HEK293 (cell line): ENCODE results near the gene PDK3.

Experiments used
- CTCF ChIA-PET: fragments of 350-600 bp; formaldehyde crosslinking; extraction: SDS; loops from one replicate; lab custom pipeline; 2021; ENCODE audit warnings: antibody characterized with exemption; lab: Yijun Ruan, JAX
- POLR2A ChIA-PET: fragments of 300-600 bp; formaldehyde crosslinking; extraction: SDS; loops from one replicate; lab custom pipeline; 2020; ENCODE audit warnings: antibody characterized with exemption, inconsistent platforms; lab: Yijun Ruan, JAX
- H3K27ac ChIP-seq: fragments of 200-500 bp; sonication (Bioruptor generic); 2 replicates; pipeline ENCODE4 v1.5.1; 2014; ENCODE audit warnings: low read depth, low read length, control low read depth, inconsistent platforms; ENCODE audit errors: extremely low read depth
- H3K36me3 ChIP-seq, 2 experiments: fragments of 200-500 bp in 1 of 2; sonication (Bioruptor generic) in 1 of 2; 1 replicate in 1 of 2; 2 replicates in 1 of 2; pipeline ENCODE4 v1.5.1; 2014 to 2017; ENCODE audit warnings: inconsistent platforms in 2 of 2, low read length in 2 of 2; ENCODE audit not compliant: control insufficient read depth in 2 of 2, insufficient read depth in 1 of 2
- H3K4me1 ChIP-seq: fragments of 200-500 bp; sonication (Bioruptor generic); 2 replicates; pipeline ENCODE4 v1.5.1; 2014; ENCODE audit warnings: mild to moderate bottlenecking, low read length, inconsistent platforms; ENCODE audit not compliant: control insufficient read depth, insufficient read depth
- H3K4me3 ChIP-seq: 2 replicates; pipeline ENCODE4 v1.5.1; 2011; ENCODE audit warnings: low read depth, mild to moderate bottlenecking, control low read depth, low read length, moderate library complexity
- H3K9me3 ChIP-seq: fragments of 200-500 bp; sonication (Bioruptor generic); 2 replicates; pipeline ENCODE4 v1.5.1; 2014; ENCODE audit warnings: low read depth, low read length, inconsistent platforms; ENCODE audit not compliant: control insufficient read depth, insufficient read depth
- FEZF1 ChIP-seq: fragments of 450-650 bp; formaldehyde crosslinking; IDR thresholded peaks from 2 replicates; pipeline ENCODE4 v1.5.1; 2016; ENCODE audit warnings: missing biosample characterization, missing genetic modification characterization
- GLIS1 ChIP-seq: fragments of 450-650 bp; formaldehyde crosslinking; IDR thresholded peaks from 2 replicates; pipeline ENCODE4 v1.5.1; 2016; ENCODE audit warnings: missing biosample characterization, missing genetic modification characterization
- HOXA7 ChIP-seq: sonication (generic); formaldehyde crosslinking; IDR thresholded peaks from 2 replicates; pipeline ENCODE4 v1.8.1; 2022; ENCODE audit warnings: missing genetic modification reagents, borderline replicate concordance
- REPIN1 ChIP-seq: fragments of 450-650 bp; formaldehyde crosslinking; IDR thresholded peaks from 2 replicates; pipeline ENCODE4 v1.5.1; 2017; ENCODE audit warnings: missing biosample characterization, missing genetic modification characterization, low read depth
- ZBTB17 ChIP-seq: fragments of 450-650 bp; formaldehyde crosslinking; IDR thresholded peaks from 2 replicates; pipeline ENCODE4 v1.5.1; 2016; ENCODE audit warnings: missing biosample characterization, missing genetic modification characterization
- ZBTB20 ChIP-seq: fragments of 450-650 bp; formaldehyde crosslinking; IDR thresholded peaks from 2 replicates; pipeline ENCODE4 v1.5.1; 2016; ENCODE audit warnings: missing biosample characterization, missing genetic modification characterization
- ZBTB21 ChIP-seq: fragments of 450-650 bp; formaldehyde crosslinking; IDR thresholded peaks from 2 replicates; pipeline ENCODE4 v1.5.1; 2017; ENCODE audit warnings: missing biosample characterization, missing genetic modification characterization
- ZNF311 ChIP-seq: fragments of 450-650 bp; formaldehyde crosslinking; IDR thresholded peaks from 2 replicates; pipeline ENCODE4 v1.5.1; 2017; ENCODE audit warnings: missing biosample characterization, missing genetic modification characterization, borderline replicate concordance
- ZNF335 ChIP-seq: fragments of 450-650 bp; formaldehyde crosslinking; conservative IDR thresholded peaks from 2 replicates; pipeline ENCODE4 v1.5.1; 2016; ENCODE audit warnings: missing biosample characterization, missing genetic modification characterization
- ZNF548 ChIP-seq: fragments of 450-650 bp; formaldehyde crosslinking; IDR thresholded peaks from 2 replicates; pipeline ENCODE4 v1.5.1; 2016; ENCODE audit warnings: missing biosample characterization, missing genetic modification characterization
- ZNF621 ChIP-seq: fragments of 450-650 bp; formaldehyde crosslinking; IDR thresholded peaks from 2 replicates; pipeline ENCODE4 v1.5.1; 2017; ENCODE audit warnings: missing biosample characterization, missing genetic modification characterization
- ZNF660 ChIP-seq: fragments of 450-650 bp; IDR thresholded peaks from 2 replicates; pipeline ENCODE4 v1.5.1; 2018; ENCODE audit warnings: missing biosample characterization, mild to moderate bottlenecking, missing genetic modification characterization
- ZNF670 ChIP-seq: fragments of 450-650 bp; formaldehyde crosslinking; IDR thresholded peaks from 2 replicates; pipeline ENCODE4 v1.5.1; 2016; ENCODE audit warnings: missing biosample characterization, missing genetic modification characterization, low read depth
- ZNF677 ChIP-seq: fragments of 450-650 bp; IDR thresholded peaks from 2 replicates; pipeline ENCODE4 v1.5.0; 2018; ENCODE audit warnings: missing biosample characterization, mild to moderate bottlenecking, missing genetic modification characterization, moderate library complexity
- ZNF707 ChIP-seq: fragments of 450-650 bp; formaldehyde crosslinking; IDR thresholded peaks from 2 replicates; pipeline ENCODE4 v1.5.1; 2016; ENCODE audit warnings: missing biosample characterization, missing genetic modification characterization
- ZNF791 ChIP-seq: fragments of 450-650 bp; formaldehyde crosslinking; IDR thresholded peaks from 2 replicates; pipeline ENCODE4 v1.5.1; 2016; ENCODE audit warnings: missing biosample characterization, missing genetic modification characterization
- ZNF837 ChIP-seq: fragments of 450-650 bp; formaldehyde crosslinking; IDR thresholded peaks from 2 replicates; pipeline ENCODE4 v1.5.1; 2016; ENCODE audit warnings: missing biosample characterization, missing genetic modification characterization
- ZSCAN16 ChIP-seq: fragments of 450-650 bp; formaldehyde crosslinking; IDR thresholded peaks from 2 replicates; pipeline ENCODE4 v1.5.1; 2016; ENCODE audit warnings: missing biosample characterization, missing genetic modification characterization
- ZSCAN23 ChIP-seq: fragments of 450-650 bp; formaldehyde crosslinking; IDR thresholded peaks from 2 replicates; pipeline ENCODE4 v1.5.1; 2016; ENCODE audit warnings: missing biosample characterization, missing genetic modification characterization
- TF ChIP-seq, protein P1 (sequence below): IDR thresholded peaks from 2 replicates; pipeline ENCODE4 v1.6.1; 2011; ENCODE audit warnings: mild to moderate bottlenecking, low read depth, low read length, borderline replicate concordance
- TF ChIP-seq, protein P2 (sequence below): fragments of 450-650 bp; formaldehyde crosslinking; conservative IDR thresholded peaks from 2 replicates; pipeline ENCODE4 v1.5.1; 2016; ENCODE audit warnings: low read depth, missing biosample characterization, missing genetic modification characterization

PDK3 gene

DNA sequence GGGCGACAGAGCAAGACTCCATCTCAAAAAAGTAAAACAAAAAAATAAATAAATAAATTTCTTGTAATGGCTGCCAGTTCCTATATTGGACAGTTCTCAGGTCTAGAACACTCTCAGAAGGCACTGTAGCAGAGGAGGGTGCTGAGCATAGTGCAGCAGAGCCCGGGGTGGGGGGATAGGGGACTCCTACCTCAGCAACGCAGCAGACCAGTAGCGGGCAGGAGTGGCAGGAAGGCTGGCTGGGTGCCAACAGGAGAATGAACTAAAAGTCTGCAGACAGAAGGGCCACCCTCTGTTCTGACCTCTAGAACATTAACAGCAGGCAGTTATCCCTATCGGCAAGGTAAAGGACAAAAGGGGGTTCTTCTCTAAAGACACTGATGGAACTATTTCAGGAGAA lies 20.2 kb downstream of the PDK3 start:
- no peak overlapping the region for H3K4me3 ChIP-seq
- no peaks in the 10 kb centered on the region for H3K36me3 ChIP-seq
- no peaks in the 10 kb centered on the region for H3K9me3 ChIP-seq
- TF ChIP-seq ZNF548 (tag by site-specific recombination), result no peak
- TF ChIP-seq ZNF837 (tag by site-specific recombination), result no peak
- no peak for TF ChIP-seq ZBTB20 (tag by site-specific recombination)
- no peak for TF ChIP-seq GLIS1 (tag by site-specific recombination)
- TF ChIP-seq HOXA7 (CRISPR knock-in tag), result no peak
- TF ChIP-seq, protein P1, sequence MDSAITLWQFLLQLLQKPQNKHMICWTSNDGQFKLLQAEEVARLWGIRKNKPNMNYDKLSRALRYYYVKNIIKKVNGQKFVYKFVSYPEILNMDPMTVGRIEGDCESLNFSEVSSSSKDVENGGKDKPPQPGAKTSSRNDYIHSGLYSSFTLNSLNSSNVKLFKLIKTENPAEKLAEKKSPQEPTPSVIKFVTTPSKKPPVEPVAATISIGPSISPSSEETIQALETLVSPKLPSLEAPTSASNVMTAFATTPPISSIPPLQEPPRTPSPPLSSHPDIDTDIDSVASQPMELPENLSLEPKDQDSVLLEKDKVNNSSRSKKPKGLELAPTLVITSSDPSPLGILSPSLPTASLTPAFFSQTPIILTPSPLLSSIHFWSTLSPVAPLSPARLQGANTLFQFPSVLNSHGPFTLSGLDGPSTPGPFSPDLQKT, result no peak
- no peak for TF ChIP-seq REPIN1 (tag by site-specific recombination)
- no peak for TF ChIP-seq ZNF670 (tag by site-specific recombination)
- TF ChIP-seq ZNF707 (tag by site-specific recombination), result no peak
- TF ChIP-seq ZBTB17 (tag by site-specific recombination), result no peak
- TF ChIP-seq ZBTB21 (tag by site-specific recombination), result no peak
- TF ChIP-seq FEZF1 (tag by site-specific recombination), result no peak
- TF ChIP-seq ZNF791 (tag by site-specific recombination), result no peak
- TF ChIP-seq, protein P2, sequence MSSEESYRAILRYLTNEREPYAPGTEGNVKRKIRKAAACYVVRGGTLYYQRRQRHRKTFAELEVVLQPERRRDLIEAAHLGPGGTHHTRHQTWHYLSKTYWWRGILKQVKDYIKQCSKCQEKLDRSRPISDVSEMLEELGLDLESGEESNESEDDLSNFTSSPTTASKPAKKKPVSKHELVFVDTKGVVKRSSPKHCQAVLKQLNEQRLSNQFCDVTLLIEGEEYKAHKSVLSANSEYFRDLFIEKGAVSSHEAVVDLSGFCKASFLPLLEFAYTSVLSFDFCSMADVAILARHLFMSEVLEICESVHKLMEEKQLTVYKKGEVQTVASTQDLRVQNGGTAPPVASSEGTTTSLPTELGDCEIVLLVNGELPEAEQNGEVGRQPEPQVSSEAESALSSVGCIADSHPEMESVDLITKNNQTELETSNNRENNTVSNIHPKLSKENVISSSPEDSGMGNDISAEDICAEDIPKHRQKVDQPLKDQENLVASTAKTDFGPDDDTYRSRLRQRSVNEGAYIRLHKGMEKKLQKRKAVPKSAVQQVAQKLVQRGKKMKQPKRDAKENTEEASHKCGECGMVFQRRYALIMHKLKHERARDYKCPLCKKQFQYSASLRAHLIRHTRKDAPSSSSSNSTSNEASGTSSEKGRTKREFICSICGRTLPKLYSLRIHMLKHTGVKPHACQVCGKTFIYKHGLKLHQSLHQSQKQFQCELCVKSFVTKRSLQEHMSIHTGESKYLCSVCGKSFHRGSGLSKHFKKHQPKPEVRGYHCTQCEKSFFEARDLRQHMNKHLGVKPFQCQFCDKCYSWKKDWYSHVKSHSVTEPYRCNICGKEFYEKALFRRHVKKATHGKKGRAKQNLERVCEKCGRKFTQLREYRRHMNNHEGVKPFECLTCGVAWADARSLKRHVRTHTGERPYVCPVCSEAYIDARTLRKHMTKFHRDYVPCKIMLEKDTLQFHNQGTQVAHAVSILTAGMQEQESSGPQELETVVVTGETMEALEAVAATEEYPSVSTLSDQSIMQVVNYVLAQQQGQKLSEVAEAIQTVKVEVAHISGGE (tag by site-specific recombination), result no peak
- TF ChIP-seq ZNF311, result no peak
- TF ChIP-seq ZNF660 (tag by site-specific recombination), result no peak
- no peak for TF ChIP-seq ZSCAN23 (tag by site-specific recombination)
- POLR2A ChIA-PET, result no interaction called here
- peaks cover 3% of the 10 kb centered on the region; the same call in 1 of the 2 replicates for H3K4me1 ChIP-seq
- H3K27ac ChIP-seq, result no peak overlapping the region
- CTCF ChIA-PET, result interaction anchor here (1.4 kb wide), 1 partner anchor 14 kb away, joined by 4 read pairs; no protein-coding TSS in a partner anchor

- ChIA-PET POLR2A (no interaction called here), CTCF (interaction anchor here (0.7 to 5.0 kb wide), 3 partner anchors 13 to 716 kb away, joined by 3 to 29 read pairs (median 3); no protein-coding TSS in a partner anchor)
- no peaks in the 10 kb centered on the region for H3K36me3 ChIP-seq
- no peak overlapping the region for H3K4me3 ChIP-seq
- H3K27ac ChIP-seq, result no peak overlapping the region
- no peaks in the 10 kb centered on the region for H3K9me3 ChIP-seq
- TF ChIP-seq ZNF335 (tag by site-specific recombination), result no peak
- no peak for TF ChIP-seq ZNF621 (tag by site-specific recombination)
- TF ChIP-seq ZNF677 (tag by site-specific recombination), result no peak
- TF ChIP-seq ZSCAN16 (tag by site-specific recombination), result no peak
- peaks cover 3% of the 10 kb centered on the region; the same call in 1 of the 2 replicates for H3K4me1 ChIP-seq
Observed at GRCh38 chrX:24485976-24486680, 21.0 kb downstream of the PDK3 start.
